Prostate gland (tissue), 2 donors: ENCODE measurements around the gene OBSL1. TPM values are rescaled to one million over a fixed set of nuclear protein-coding genes. Genes with fewer than 3 reads are reported as not detected.

ENCODE experiments used
- DNase-seq: peaks from one replicate; pipeline ENCODE4 v3.0.0-alpha.2; 2019; ENCODE audit warnings: low spot score
- H3K27ac ChIP-seq, 2 donors: fragments of 200-600 bp; sonication (generic); 2 replicates each; pipeline ENCODE4 v1.5.1; 2017 to 2019
- H3K27me3 ChIP-seq: fragments of 200-600 bp; sonication (generic); replicated peaks from 2 replicates; pipeline ENCODE4 v1.5.1; 2019; ENCODE audit not compliant: insufficient read depth
- H3K36me3 ChIP-seq, 2 donors: fragments of 200-600 bp; sonication (generic); 1 replicate in 1 of 2; 2 replicates in 1 of 2; pipeline versions ENCODE4 v1.5.1 to v1.8.1; 2017 to 2019
- H3K4me1 ChIP-seq: fragments of 200-600 bp; sonication (generic); replicated peaks from 2 replicates; pipeline ENCODE4 v1.5.1; 2019
- H3K4me3 ChIP-seq, 2 donors: fragments of 200-600 bp; sonication (generic); 2 replicates each; pipeline ENCODE4 v1.5.1; 2017 to 2019
- H3K9me3 ChIP-seq: fragments of 200-600 bp; sonication (generic); 2 replicates; pipeline ENCODE4 v1.5.1; 2017
- CTCF ChIP-seq, 4 experiments: fragments of 200-600 bp in 2 of 4; fragments of 450-650 bp in 2 of 4; sonication (generic) in 2 of 4; IDR thresholded peaks; 1 replicate in 3 of 4; 2 replicates in 1 of 4; pipeline ENCODE4 v1.5.1; 2016 to 2019; ENCODE audit warnings: antibody characterized with exemption in 4 of 4, mild to moderate bottlenecking in 2 of 4, moderate library complexity in 2 of 4
- POLR2A ChIP-seq: fragments of 450-650 bp; IDR thresholded peaks from one replicate; pipeline ENCODE4 v1.6.1; 2016; ENCODE audit warnings: antibody characterized with exemption, mild to moderate bottlenecking
- POLR2AphosphoS5 ChIP-seq: sonication (generic); formaldehyde crosslinking; IDR thresholded peaks from one replicate; pipeline ENCODE4 v1.6.1; 2017; ENCODE audit warnings: antibody characterized with exemption
- WGBS: methylation state at CpG from one replicate; pipeline ENCODE4 v1.1.5; 2018; 5-methylcytosine and 5-hydroxymethylcytosine counted together
- intact Hi-C: fragments of 100-400 bp; cut with DNase I; formaldehyde crosslinking; loops from one replicate; pipeline ENCODE4 v1.14.2; 2022
- microRNA-seq: library from miRNA; unstranded; fragments of <30 nt; microRNA quantifications from one replicate; pipeline ENCODE4, GENCODE V29; 2016
- small RNA-seq, 2 donors: library from RNA; depleted of rRNA; stranded (forward); fragments of <200 nt; gene quantifications; one replicate each; pipeline ENCODE3, GENCODE V24; 2016
- total RNA-seq, 2 donors: library from RNA; depleted of rRNA; stranded (reverse); fragments of >200 nt; gene quantifications; one replicate each; pipeline ENCODE4 v1.1.0, GENCODE V29; 2016

The OBSL1 gene
- total RNA-seq, 2 donors from 2014 or later: 142 to 330 TPM

GRCh38 chr2:219502618-219503017 lies 68.7 kb downstream of the OBSL1 start:
- Histone ChIP-seq H3K27ac (no peak overlapping the region), H3K4me1 (peaks cover 7% of the 10 kb centered on the region), H3K4me3 (no peak overlapping the region), H3K36me3 (peaks cover 0 to 8% of the 10 kb centered on the region in 2 donors), H3K27me3 (no peaks in the 10 kb centered on the region), H3K9me3 (no peaks in the 10 kb centered on the region)
- TF ChIP-seq CTCF (IDR thresholded peaks at IDR 0.05): no peak
- no peak for TF ChIP-seq POLR2AphosphoS5
- no peak for TF ChIP-seq POLR2A
- intact Hi-C loops: no loop called here
- DNase-seq: no peak

- intact Hi-C loops: no loop called here
- H3K27me3 ChIP-seq: no peaks in the 10 kb centered on the region
- no peaks in the 10 kb centered on the region for H3K9me3 ChIP-seq
- no peak overlapping the region for H3K4me3 ChIP-seq
- peaks cover 0 to 8% of the 10 kb centered on the region in 2 donors for H3K36me3 ChIP-seq
- H3K27ac ChIP-seq: no peak overlapping the region
- no peak for DNase-seq
- H3K4me1 ChIP-seq: peaks cover 12% of the 10 kb centered on the region
- WGBS: 94% methylated on average over 14 of the region's 14 CpGs
- TF ChIP-seq CTCF (IDR thresholded peaks at IDR 0.05): no peak
- TF ChIP-seq POLR2AphosphoS5: no peak
- TF ChIP-seq POLR2A: no peak
These were observed 69.5 kb downstream of the OBSL1 start for GRCh38 chr2:219501849-219502248.

Small RNA genes lying within 50 kb of the gene (microRNA-seq; reads per million reads assigned to microRNA genes)
- not detected for gene MIR3132

Small RNA genes lying within 50 kb of the gene (small RNA-seq; reads per million reads assigned to genes)
- 0 to 0.28 reads per million in 2 donors for gene MIR3132
- 0 reads per million in 2 donors for gene RN7SKP213

Other genes with a start within 250 kb of the OBSL1 start
- gene RESP18, start 238.8 kb downstream of the OBSL1 start, total RNA-seq: not detected
- gene DNPEP, start 183.6 kb downstream of the OBSL1 start, total RNA-seq: 10 to 100 TPM; 54.1 to 82.4 TPM
- gene DES, start 153.2 kb downstream of the OBSL1 start, total RNA-seq: 1,000 to 10,000 TPM; 1,584 to 1,742 TPM
- 10 to 100 TPM; 30.7 to 53.4 TPM for gene SPEG, start 136.7 kb downstream of the OBSL1 start, total RNA-seq
- 10 to 100 TPM; 41.2 to 53.8 TPM for gene GMPPA, start 72.6 kb downstream of the OBSL1 start, total RNA-seq
- under 1 TPM; 0.09 to 0.45 TPM for gene ASIC4, start 57.1 kb downstream of the OBSL1 start, total RNA-seq
- 100 to 1,000 TPM; 150 to 819 TPM for gene CHPF, start 27.7 kb downstream of the OBSL1 start, total RNA-seq
- 10 to 100 TPM in 1 of 2 donors, 1 to 10 TPM in 1; 5.7 to 11.5 TPM for gene TMEM198, start 27.5 kb downstream of the OBSL1 start, total RNA-seq
- 100 to 1,000 TPM in 1 of 2 donors, under 1 TPM in 1; 0.96 to 391 TPM for gene INHA, start 771 bp upstream of the OBSL1 start, total RNA-seq
- 10 to 100 TPM; 18.3 to 60.3 TPM for gene STK11IP, start 26.3 kb upstream of the OBSL1 start, total RNA-seq
- gene SLC4A3, start 56.1 kb upstream of the OBSL1 start, total RNA-seq: 10 to 100 TPM in 1 of 2 donors, 1 to 10 TPM in 1; 7.6 to 44.6 TPM